ENCODE data around the gene CCDC182. TPM values are rescaled to one million over a fixed set of nuclear protein-coding genes. Genes with fewer than 3 reads are reported as not detected.

CCDC182 gene
- total and polyA plus RNA-seq, 9 of the 15 experiments (the other 6 are each of a cell fraction or from before 2014, with no cell fraction given) = not detected

GRCh38 chr17:57776366-57776765 is 31.3 kb upstream of the CCDC182 start:
- Histone ChIP-seq H3K36me3 (ENCODE audit: control insufficient read depth, insufficient read depth, low read length) (no peaks in the 10 kb centered on the region), H2AFZ (ENCODE audit: low read depth, low read length) (no peak overlapping the region), H3K27me3 (ENCODE audit: control insufficient read depth in 2 of 2, insufficient read depth in 2 of 2, low read length in 2 of 2) (peaks cover 39 to 45% of the 10 kb centered on the region in 2 experiments), H3K4me3 (no peak overlapping the region), H3K9me1 (ENCODE audit: control insufficient read depth, insufficient read depth, low read length) (no peaks in the 10 kb centered on the region), H3K4me2 (ENCODE audit: insufficient read depth, low read length) (no peak overlapping the region), H4K20me1 (replicated peaks; ENCODE audit: control insufficient read depth, insufficient read depth, low read length) (no peaks in the 10 kb centered on the region), H3K27ac (ENCODE audit: extremely low read depth, low read depth, low read length) (no peak overlapping the region), H3K9me3 (replicated peaks; ENCODE audit: control insufficient read depth, insufficient read depth, low read depth, low read length) (no peaks in the 10 kb centered on the region), H3K4me1 (replicated peaks in 1 of 2; ENCODE audit: control insufficient read depth in 2 of 2, insufficient read depth in 2 of 2, low read length in 2 of 2) (no peaks in the 10 kb centered on the region), H3K79me2 (ENCODE audit: control insufficient read depth, insufficient read depth, low read length) (no peaks in the 10 kb centered on the region), H3K9ac (ENCODE audit: insufficient read depth in 1 of 2, low read depth in 2 of 2, low read length in 2 of 2) (no peak overlapping the region)
- in situ Hi-C loops (cut with MboI) = no loop called here
- no peak for ATAC-seq
- CTCF ChIA-PET (ENCODE audit: low intra/inter-chr PET ratio) = no interaction called here
- POLR2A ChIA-PET = no interaction called here
- no peak for DNase-seq (ENCODE audit: extremely low read depth in 1 of 4, low spot score in 3 of 4)
- intact Hi-C loops (cut with micrococcal nuclease) = no loop called here
- TF ChIP-seq ELK3 (CRISPR knock-in tag; IDR thresholded peaks at IDR 0.05) = no peak
- TF ChIP-seq ZFP1 (CRISPR knock-in tag; IDR thresholded peaks at IDR 0.05) = no peak
- no peak for TF ChIP-seq TBL1XR1 (IDR thresholded peaks at IDR 0.05; ENCODE audit: low read length in 2 of 2)
- no TSS peak for BruUV-seq (replicated peaks)
- 4% methylated on average over 12 of the region's 12 CpGs for WGBS (ENCODE audit: insufficient coverage, low coverage, missing lambda C conversion rate)
- no peak for FAIRE-seq

- no peak overlapping the region for H3K4me2 ChIP-seq (ENCODE audit: insufficient read depth, low read length)
- 2% methylated on average over 4 of the region's 4 CpGs for WGBS (ENCODE audit: insufficient coverage, low coverage, missing lambda C conversion rate)
- H3K9me1 ChIP-seq (ENCODE audit: control insufficient read depth, insufficient read depth, low read length) = no peaks in the 10 kb centered on the region
- peaks cover 42 to 48% of the 10 kb centered on the region in 2 experiments for H3K27me3 ChIP-seq (ENCODE audit: control insufficient read depth in 2 of 2, insufficient read depth in 2 of 2, low read length in 2 of 2)
- peak; percentile 61; the same call in 1 of the 2 replicates for TF ChIP-seq HCFC1 (IDR thresholded peaks at IDR 0.05; ENCODE audit: low read depth, low read length)
- no peak for TF ChIP-seq CHCHD3 (CRISPR knock-in tag; IDR thresholded peaks at IDR 0.05)
- TF ChIP-seq YY1 (IDR thresholded peaks at IDR 0.05; ENCODE audit: borderline replicate concordance in 1 of 3, control insufficient read depth in 1 of 3, extremely low read depth in 1 of 3, insufficient read depth in 3 of 3, insufficient read length in 1 of 3, insufficient replicate concordance in 2 of 3, low read depth in 1 of 3, low read length in 2 of 3) = peak in 1 of 3 experiments; percentile 55
- FAIRE-seq (peak; percentile 19), ATAC-seq (no peak), DNase-seq (ENCODE audit: extremely low read depth in 1 of 4, low spot score in 3 of 4) (no peak)
- CTCF ChIA-PET (ENCODE audit: low intra/inter-chr PET ratio) = interaction anchor here (0.7 kb wide), 1 partner anchor 24 kb away, joined by 3 read pairs; no protein-coding TSS in a partner anchor
- no peak overlapping the region for H3K9ac ChIP-seq (ENCODE audit: insufficient read depth in 1 of 2, low read depth in 2 of 2, low read length in 2 of 2)
- no peaks in the 10 kb centered on the region for H3K9me3 ChIP-seq (replicated peaks; ENCODE audit: control insufficient read depth, insufficient read depth, low read depth, low read length)
- no peaks in the 10 kb centered on the region for H3K36me3 ChIP-seq (ENCODE audit: control insufficient read depth, insufficient read depth, low read length)
- no peak overlapping the region for H2AFZ ChIP-seq (ENCODE audit: low read depth, low read length)
- H3K4me1 ChIP-seq (replicated peaks in 1 of 2; ENCODE audit: control insufficient read depth in 2 of 2, insufficient read depth in 2 of 2, low read length in 2 of 2) = no peaks in the 10 kb centered on the region
- H3K27ac ChIP-seq (ENCODE audit: extremely low read depth, low read depth, low read length) = no peak overlapping the region
- no peaks in the 10 kb centered on the region for H4K20me1 ChIP-seq (replicated peaks; ENCODE audit: control insufficient read depth, insufficient read depth, low read length)
- in situ Hi-C loops (cut with MboI) (no loop called here), intact Hi-C loops (cut with micrococcal nuclease) (no loop called here)
- H3K4me3 ChIP-seq = no peak overlapping the region
- no peaks in the 10 kb centered on the region for H3K79me2 ChIP-seq (ENCODE audit: control insufficient read depth, insufficient read depth, low read length)
- POLR2A ChIA-PET = no interaction called here
- no TSS peak for BruUV-seq (replicated peaks)
Measured at GRCh38 chr17:57774872-57775271, 29.8 kb upstream of the CCDC182 start.
